NCI-H82 treated with DMSO at 0.1 percent for 48 hours (cell line): Measurements from ENCODE around the gene EPHA7.
A peak's percentile ranks its signal among the peaks of the same experiment; 100 is the strongest.

ENCODE experiments used
- DNase-seq: peaks from one replicate; lab custom pipeline; 2025; ENCODE audit not compliant: unreplicated experiment; lab: John Stamatoyannopoulos, UW

The EPHA7 gene

GRCh38 chr6:93419304-93420162, at the start of gene EPHA7:
TSS of gene EPHA7 (minus strand) at chr6:93419559. CDS start at chr6:93419341, 218 bp downstream.
- peak; percentile 83 for DNase-seq

- no peak for DNase-seq
Observed at GRCh38 chr6:93468291-93468690, 48.9 kb upstream of the EPHA7 start.

GRCh38 chr6:93454533-93454932, 35.2 kb upstream of the EPHA7 start:
- no peak for DNase-seq

GRCh38 chr6:93453956-93454355, 34.6 kb upstream of the EPHA7 start:
- no peak for DNase-seq

GRCh38 chr6:93447874-93448273, 28.5 kb upstream of the EPHA7 start:
- DNase-seq, result no peak

GRCh38 chr6:93437491-93437890, 18.1 kb upstream of the EPHA7 start:
- no peak for DNase-seq

DNA sequence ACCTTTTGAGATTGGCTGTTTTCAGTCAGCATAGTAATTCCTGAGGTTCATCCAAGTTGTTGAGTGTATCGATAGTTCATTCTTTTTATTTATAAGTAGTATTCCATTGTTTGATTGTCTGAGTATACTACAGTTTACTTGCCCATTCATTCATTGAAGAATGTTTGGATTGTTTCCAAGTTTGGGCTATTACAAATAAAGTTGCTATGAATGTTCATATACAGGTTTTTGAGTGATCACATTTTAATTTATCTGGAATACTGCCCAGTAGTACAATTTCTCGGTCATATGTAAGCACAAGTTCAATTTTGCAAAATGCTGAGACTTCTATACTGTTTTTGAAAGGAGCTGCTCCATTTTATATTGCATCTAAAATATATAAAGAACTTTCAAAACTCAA, 14.2 kb upstream of the EPHA7 start:
- no peak for DNase-seq

- DNase-seq, result no peak
Observed at GRCh38 chr6:93424303-93425064, 5.1 kb upstream of the EPHA7 start.

DNA sequence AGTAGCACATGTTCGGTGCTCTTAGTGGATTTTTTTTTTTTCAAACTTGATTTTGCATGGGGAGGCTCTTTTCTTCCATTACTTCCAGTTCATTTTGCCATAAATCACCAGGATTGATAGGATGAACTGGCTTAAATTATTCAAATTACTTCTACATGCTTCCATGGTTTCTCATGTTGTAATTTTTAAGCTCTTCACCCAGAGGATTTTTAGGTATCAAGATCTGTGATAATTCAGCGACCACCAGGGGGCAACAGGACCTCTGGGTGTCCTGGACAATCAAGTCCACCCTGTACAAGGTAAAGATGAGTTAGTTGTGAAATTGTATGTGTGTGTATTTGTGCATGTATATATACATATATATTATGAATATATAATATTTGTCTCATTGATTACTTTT, 4.2 kb upstream of the EPHA7 start:
- peak; percentile 14 for DNase-seq

DNA sequence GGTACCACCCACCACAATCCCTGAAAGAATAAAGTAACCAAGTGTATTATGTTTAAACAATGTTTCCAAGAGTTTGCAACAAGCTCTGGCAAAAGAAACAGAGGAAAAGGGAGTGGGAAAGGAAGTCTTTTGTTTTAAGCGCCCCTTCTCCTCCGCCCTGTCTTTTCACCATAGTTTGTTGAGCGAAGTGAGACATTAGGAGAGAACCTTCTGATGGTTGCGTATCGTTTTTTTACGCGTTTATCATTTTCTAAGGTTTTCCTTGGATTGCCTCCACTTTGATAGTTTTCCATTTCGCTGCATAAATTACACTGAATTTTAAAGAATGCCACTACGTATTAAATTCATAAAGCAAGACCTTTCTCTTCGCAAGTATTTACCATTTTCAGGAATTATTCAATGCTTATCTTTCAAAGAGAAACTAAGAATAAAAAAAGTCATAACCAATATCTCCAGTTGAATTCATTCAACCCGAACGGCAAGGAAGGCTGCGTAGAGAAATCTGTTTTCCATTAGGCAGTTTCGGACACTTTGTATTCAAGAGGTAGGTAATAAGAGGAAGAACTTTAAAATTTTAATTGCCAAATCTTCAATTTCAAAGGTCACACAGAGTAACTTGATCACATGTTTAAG, 920 bp upstream of the EPHA7 start:
- DNase-seq, result no peak

- no peak for DNase-seq
Observed at GRCh38 chr6:93418408-93419303, 703 bp downstream of the EPHA7 start.

DNA sequence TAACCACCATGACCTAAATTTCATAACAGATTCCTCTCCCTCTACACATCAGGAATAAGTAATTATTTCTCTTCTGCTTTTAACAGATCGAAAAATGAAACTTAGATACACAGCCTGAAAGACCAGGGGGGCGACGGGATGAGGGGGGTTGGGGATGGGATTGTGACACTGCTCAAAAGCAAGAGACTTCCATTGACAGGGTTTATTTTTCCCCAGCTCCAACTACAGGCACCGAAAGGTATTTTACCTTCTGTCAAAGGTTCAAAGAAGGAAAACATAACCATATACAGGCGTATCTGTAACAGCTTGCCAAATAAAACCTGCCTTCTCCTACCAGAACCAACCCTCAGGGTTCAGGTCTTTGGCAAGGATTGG, 1.3 kb downstream of the EPHA7 start:
- no peak for DNase-seq

- no peak for DNase-seq
Observed at GRCh38 chr6:93417421-93418013, 1.8 kb downstream of the EPHA7 start.

- peak; percentile 26 for DNase-seq
Observed at GRCh38 chr6:93416571-93417420, 2.6 kb downstream of the EPHA7 start.

DNA sequence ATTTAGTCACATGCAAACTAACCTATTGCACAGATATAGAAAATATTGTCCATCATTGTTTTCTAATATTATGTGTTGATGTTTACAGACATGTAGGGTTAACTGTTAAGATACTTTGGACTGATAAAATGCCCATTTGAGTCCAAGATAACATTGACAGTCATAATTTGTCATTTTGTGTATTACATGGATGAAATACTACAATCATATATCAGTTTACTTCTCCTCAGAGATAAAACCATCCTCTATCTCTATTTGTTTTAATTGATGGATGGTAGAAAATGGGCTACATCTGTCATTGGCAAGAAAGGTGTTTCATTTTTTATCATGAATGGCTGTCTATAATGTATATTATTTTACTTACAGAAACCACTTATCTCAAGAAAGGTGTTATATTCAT, 6.2 kb downstream of the EPHA7 start:
- DNase-seq, result no peak

DNA sequence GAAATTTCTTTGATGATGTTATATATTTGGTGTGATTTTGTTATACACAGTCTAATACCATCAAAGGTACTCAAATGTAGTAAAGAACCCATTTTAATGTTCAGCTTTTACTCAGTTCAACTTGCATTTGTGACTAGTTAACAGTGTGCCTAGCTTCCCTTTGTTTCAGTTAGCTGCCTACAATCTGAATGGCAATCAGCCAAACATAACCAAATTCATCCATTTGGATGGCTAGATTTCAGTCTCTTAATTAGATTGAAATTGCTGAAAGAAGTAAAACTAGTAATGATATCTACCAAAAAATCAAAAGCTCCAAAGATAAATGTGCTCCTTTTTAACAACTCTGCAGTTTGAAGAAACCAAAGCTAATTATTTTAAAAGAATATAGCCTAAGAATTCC, 6.9 kb downstream of the EPHA7 start:
- no peak for DNase-seq

- no peak for DNase-seq
Observed at GRCh38 chr6:93407186-93407585, 12.2 kb downstream of the EPHA7 start.

DNA sequence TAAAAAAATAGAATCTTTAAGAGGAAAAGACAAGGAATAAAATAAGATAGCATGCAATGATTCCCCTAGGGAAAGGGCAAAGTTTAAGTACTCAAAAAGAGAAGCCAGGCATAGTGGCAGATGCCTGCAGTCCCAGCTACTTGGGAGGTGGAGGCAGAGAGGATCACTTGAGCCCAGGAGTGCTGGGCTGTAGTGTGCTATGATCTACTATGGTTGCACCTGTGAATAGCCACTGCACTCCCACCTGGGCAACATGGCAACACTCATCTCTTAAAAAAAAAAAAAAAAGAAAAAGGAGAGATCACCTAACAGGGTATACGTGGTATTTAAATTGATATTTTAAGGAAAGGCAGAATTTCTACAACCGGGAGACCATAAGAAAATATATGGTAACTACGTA, 16.0 kb downstream of the EPHA7 start:
- DNase-seq, result no peak

DNA sequence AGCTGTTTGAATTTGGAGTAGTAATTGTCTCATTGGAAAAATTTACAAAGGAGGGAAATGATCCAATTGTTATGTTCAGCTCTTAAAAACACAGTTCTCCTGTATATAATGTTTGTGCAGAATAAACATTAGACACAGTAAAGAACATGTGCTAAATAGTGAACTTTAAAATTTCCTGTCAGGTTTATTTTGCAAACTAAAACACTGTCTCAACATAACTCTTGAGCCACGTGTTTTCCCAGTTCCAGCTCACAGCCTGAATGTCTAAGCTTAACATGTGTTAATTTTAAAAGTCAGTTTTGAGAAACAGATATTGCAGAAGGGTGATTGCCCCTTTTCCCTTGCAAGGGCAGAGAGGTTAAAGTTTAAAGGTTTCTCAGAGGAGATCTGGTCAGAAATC, 20.6 kb downstream of the EPHA7 start:
- DNase-seq, result no peak

- no peak for DNase-seq
Observed at GRCh38 chr6:93394471-93394870, 24.9 kb downstream of the EPHA7 start.
